HG03108 (cell line): ENCODE data around the gene ANKRD55.
"Not testable (repeated sequence)": the region's sequence is repeated elsewhere in the genome, so short reads cannot be mapped to it uniquely, and the experiment has no call there.

Experiments
- ATAC-seq: cut with Tn5 transposase; IDR thresholded peaks from one replicate; pipeline ENCODE4 v1.9.1; 2021; ENCODE audit warnings: moderate library complexity; ENCODE audit not compliant: unreplicated experiment

Gene ANKRD55

DNA sequence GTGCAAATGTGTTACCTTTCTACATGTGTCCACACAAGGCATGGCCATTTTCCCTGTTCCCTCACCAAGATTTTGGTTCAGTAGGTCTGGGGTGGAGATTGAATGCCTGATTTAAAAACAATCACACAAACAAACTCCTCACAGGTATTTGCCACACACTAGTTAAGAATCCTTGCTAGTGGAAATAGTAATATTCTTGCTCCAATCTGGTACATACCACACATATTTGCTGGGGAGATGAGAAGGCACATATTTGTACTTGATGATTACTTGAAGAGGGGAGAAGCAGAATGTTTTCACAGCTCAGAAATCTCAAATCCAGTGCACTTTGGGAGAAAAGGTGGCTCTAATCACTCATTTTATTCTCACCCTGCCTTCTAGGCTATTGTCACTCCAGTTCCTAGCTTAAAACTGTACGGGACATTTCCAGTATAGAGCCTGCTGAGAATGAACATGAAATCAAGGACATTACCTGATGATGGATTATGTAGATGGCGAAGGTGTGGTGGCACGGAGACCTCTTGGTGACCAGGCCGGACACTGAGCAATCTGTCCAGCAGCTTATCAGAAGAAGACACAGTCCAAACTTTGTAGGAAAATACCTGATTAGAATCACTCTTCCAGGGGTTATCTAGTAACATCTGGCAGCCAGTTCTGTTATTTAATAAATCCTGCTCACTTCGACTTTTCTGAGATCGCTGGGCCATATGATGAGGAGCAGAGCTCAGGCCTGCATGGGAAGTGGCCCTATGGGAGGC lies 122.3 kb downstream of the ANKRD55 start:
- no peak for ATAC-seq

DNA sequence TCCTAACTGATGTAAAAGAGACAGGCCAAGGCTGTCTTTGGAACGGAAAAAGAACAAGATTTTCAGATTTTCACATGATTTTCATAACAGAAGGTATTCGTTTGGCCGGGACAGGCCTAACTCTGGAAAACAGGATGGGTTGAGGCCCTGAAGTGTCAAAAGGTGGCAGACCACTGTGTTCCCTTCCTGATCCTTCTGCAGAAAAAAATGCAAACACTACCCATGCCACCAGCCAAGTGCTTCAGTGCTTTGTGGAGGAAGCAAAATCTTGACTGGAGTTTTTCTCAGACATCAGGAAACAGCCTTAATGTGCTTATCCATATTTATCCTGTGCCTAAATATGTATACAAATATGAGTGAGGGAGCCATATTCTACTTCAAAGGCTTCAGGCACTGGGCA lies 124.9 kb downstream of the ANKRD55 start:
- no peak for ATAC-seq

DNA sequence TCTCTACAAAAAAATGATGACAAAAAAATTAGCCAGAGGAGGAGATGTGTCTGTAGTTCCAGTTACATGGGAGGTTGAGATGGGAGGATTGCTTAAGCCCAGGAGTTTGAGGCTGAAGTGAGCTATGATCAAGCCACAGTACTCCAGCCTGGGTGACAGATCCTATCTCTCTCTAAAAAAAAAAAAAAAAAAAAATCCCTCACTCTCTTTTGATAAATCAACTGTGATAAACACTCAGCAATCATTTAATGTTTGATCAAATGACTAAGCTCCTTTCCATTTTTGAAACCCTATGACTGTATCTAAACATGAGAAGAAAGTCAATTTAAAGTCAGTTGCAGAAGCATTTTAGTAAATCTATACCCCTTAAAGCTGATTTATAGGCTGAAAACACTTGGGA lies 126.3 kb downstream of the ANKRD55 start:
- ATAC-seq: no peak

DNA sequence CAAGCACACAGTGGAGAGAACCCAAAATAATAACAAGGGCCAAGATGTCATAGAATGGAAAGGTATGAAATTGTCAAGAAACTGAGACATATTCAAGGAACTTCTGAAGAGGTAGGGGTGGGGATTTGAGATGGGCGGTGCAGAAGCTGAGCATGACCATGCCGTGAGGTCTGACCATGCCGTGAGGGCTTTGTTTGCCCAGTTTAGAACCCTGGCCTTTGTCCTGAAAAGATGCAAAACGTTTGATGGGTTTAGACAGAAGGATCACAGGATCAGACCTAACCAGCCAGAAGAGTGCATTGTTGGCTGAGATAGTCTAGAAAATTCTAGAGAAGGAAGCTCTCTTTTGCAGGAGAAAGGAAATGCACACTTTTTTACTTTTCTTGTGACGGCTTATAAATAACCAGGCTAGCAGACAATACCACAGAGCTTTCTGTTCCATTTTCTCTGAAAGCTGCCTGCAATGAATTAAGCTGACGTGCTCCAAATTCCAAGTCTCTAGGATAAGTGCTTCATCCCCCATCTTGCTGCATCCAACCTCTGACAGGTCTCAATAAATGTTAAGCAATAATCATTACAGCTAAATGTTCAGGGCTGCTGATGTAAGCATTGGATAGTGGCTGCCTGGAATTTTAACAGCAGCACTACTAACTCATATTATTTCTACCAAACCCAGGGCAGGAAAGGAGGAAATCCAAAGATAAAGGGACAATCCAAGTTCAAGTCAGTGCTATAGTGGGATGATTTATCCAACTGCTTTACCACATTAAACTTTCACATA lies 127.4 kb downstream of the ANKRD55 start:
- ATAC-seq: no peak

DNA sequence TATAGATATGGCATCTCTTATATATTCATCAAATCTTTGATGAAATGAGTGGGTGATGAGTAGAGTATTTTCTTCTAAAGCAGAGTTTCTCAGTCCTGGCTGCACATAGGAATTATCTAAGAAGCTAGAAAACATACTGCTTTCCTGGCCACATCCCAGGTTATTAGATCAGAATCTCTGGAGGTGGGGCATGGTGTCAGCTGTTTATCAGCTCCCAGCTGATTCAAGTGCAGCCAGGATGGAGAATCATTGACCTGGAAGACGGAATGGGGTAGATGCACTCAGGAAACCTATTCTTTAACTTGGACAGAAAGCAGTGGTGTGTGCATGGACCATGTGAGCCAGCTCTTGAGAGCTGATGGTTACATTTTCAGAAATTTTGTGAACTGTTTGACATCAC lies 130.2 kb downstream of the ANKRD55 start:
- ATAC-seq: no peak

DNA sequence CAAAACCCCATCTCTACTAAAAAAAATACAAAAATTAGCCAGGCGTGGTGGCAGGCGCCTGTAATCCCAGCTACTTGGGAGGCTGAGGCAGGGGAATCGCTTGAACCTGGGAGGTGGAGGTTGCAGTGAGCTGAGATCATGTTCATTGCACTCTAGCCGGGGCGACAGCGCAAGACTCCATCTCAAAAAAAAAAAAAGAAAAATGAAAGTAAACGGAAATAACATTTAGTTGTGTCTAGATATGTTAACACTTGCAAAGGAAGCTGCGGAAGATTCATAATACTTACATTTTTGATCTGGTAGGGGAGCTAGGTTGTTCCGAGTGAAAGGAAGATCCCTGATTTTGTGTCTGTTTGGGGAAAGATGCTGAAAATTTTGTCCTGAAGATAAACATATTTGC lies 130.9 kb downstream of the ANKRD55 start:
- ATAC-seq: not testable (repeated sequence)

DNA sequence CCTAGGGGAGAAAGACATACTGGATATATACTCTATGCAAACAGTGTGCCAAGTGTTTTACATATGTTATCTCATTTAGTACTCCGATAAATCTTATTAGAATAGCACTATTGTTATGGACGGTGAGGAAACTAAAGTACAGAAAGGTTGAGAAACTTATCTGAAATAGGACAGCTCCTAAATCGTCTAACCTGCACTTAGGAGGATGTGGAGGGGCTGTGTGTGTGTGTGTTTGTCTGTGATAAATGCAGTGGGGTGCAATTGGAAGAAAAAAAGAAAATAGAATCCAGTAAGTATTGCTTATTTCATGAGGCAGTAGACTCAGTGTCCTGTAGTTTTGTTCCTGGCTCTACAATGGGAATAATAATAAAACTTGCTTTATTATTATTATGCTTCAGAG lies 131.9 kb downstream of the ANKRD55 start:
- ATAC-seq: no peak

DNA sequence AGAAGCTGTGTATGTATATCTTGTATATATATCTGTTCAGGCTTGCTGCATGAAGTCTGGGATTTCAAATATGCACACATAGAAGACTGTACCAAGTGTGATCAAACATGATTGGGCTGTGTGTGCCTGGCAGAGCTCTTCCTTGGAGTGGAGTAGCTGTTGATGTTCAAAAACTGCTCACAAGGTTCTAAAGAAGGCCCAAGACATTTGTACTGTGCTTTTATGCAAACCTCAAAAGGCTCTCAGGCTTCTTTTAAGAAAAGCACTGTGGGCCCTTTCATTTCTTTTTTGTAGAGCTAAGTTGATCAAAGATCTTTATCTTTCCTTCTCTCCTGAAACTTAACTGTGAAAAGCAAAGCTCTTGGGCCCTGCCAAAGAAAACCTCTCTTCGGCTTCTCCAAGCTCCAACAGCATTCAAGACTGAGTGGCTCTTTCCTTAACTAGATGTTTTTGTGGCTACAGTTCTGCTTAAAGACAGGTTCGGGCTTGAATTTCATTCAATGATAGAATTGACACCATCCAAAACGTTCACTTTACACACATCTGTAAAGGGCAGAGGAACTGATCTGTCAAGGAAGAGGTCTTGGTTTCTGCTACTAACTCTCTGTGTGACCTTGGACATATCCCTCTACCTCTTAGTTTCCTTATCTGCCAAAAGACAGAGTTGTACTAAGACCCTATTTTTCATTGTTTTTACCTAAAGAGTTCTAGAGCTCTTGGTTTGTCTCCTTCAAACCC lies 132.5 kb downstream of the ANKRD55 start:
- ATAC-seq: no peak

DNA sequence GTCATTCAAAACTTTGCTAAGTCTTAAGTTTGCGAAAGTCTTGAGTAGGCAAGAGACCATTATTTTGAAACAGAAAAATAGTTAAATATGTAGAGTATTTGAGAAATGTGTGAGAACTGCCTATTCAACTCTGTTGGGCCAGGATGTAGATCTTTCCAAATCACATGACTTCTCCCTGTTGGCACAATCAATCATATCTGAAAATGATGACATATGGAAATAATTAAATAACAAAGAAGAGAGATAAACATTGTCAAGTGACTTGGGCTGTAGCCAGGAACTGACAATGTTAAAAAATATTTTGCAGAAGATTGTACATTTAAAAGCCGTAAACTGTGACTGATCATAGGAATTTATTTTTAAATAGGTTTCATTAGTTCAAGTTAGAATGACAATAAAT lies 133.8 kb downstream of the ANKRD55 start:
- no peak for ATAC-seq

DNA sequence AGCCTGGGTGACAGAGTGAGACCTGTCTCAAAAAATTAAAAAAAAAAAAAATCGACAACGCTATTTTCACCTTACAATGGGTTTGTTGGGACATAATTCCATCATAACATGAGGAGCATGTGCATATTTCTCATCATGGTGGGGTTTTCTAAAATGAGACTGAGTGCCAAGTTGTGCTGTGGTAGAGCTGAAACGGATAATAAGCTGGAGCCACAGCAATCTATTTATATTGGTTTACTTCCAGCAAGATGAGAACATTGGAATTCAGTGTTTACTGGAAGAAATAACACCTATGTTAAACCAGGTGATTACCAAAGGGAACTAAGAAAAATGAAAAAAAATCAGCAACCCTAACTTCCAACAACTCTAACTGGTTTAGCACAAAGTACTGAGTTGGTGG lies 136.1 kb downstream of the ANKRD55 start:
- no peak for ATAC-seq

DNA sequence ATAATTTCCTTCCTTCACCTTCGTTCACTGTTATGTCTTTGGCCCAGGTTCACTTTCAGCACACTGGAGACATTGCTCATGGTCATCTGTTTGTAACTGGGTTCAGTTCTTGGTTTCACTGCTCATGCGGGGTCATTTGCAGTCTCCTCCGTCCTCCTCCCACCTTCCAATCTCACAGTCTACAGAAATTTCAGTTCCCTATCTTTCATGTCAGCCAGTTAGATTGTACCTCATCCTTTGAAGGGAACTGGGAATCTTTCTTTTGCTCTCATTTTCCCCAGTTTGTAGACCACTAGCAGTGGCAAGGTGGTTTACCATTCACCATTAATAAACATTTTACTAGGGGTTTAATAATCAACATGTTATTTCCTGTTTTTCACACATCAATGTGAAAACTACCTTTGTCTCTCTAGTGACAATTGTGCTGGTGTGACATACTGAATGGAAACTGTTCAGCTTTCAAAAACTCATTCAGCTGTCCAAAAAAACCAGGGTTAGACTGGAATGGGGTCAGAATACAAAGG lies 137.5 kb downstream of the ANKRD55 start:
- peak; percentile 76 for ATAC-seq

DNA sequence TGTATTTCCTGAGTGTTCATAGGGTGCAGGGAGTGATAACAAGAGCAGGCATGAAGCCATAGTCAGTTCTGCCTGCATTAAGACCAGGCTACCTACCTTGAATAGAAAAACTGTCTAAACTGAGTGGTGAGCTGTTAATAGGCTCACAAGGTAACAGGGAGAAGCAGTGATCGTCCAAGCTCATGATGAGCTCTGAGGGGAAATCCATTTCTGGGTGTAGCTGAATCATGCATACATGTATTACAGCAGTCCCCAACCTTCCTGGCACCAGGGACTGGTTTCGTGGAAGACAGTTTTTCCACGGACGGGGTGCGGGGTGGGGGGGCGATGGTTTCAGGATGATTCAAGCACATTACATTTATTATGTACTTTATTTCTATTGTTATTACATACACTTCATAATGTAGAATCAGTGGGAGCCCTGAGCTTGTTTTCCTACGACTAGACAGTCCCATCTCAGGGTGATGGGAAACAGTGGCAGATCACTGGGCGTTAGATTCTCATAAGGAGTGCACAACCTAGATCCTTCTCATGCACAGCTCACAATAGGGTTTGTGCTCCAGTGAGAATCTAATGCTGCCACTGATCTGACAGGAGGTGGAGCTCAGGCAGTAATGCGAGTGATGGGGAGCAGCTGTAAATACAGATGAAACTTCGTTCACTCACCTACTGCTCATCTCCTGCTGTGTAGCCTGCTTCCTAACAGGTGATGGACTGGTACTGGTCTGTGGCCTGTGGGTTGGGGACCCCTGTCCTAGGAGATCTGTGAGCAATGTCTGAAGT lies 138.4 kb downstream of the ANKRD55 start:
- ATAC-seq: peak; percentile 42

DNA sequence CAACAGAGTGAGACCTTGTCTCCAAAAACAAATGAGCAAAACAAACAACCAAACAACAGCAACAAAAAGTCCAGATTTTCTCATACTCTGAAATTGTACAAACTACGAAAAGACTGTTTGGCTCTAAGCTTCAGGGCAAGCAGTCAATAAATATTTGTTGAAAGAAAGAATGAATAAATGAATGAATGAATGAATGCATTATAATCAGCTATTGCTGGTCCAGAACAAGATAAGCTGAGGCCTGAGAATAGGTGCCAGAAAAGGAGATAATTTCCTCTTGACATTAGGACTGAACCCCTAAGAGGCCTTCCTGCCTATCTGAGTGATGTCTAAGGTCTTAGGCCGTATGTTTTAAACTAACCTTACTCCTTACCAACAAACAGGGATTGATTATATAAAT lies 139.2 kb downstream of the ANKRD55 start:
- no peak for ATAC-seq

DNA sequence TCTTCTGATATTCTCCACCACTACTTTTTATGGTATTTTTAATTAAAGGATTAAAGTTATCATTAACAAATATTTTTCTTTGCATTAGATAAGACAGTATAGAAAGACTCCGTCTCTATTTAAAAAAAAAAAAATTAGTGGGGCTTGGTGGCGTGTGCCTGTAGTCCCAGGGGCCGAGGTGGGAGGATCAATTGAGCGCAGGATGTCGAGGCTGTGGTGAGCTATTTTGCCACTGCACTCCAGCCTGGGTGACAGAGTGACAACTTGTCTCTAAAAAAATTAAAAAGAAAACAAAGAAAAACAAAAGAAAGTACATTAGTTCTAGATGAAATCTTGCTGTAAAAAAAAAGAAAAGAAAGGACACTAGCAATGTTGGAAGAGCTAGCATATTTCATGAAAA lies 141.0 kb downstream of the ANKRD55 start:
- no peak for ATAC-seq

DNA sequence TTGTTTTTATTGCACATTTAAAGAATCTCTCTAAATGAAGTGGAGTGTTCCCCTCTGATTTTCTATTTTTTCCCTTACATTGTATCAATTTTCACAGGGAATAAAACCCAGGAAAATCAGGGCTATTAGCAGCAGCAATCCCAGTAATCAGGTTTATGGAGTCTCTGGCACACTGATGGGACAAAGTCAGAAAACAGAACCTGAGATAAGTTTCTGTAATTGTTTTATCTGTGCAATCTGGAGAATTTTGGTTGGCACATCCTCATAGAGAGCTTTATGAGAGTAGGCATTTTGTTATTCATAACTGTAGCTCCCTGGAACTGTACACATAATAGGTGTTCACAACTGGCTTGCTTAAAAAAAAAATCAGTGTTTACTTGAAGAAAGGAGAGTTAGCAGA lies 141.5 kb downstream of the ANKRD55 start:
- no peak for ATAC-seq

DNA sequence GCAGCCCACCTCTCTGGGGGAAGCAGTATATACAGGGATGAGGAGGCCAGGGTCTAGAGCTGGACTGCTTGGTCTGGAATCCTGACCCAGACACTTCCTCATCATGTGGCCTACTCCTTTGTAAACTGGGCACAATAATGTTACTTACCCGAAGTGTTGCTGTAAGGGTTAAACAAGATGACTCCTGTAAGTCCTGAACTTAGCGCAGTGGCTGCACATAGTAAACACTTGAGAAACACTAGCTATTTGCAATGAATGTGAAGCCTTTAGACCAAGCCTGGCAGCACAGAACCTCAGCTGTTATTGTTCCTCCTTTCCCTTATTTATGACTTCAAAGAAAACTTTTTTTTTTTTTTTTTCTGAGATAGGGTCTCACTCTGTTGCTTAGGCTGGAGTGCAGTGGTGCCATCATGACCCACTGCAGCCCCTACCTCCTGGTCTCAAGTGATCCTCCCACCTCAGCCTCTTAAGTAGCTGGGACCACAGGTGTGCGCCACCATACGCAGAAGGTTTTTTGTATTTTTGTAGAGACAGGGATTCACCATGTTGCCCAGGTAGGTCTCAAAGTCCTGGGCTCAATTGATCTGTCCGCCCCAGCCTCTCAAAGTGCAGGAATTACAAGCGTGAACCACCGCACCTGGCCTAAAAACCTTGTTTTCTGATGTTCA lies 142.2 kb downstream of the ANKRD55 start:
- ATAC-seq: no peak

DNA sequence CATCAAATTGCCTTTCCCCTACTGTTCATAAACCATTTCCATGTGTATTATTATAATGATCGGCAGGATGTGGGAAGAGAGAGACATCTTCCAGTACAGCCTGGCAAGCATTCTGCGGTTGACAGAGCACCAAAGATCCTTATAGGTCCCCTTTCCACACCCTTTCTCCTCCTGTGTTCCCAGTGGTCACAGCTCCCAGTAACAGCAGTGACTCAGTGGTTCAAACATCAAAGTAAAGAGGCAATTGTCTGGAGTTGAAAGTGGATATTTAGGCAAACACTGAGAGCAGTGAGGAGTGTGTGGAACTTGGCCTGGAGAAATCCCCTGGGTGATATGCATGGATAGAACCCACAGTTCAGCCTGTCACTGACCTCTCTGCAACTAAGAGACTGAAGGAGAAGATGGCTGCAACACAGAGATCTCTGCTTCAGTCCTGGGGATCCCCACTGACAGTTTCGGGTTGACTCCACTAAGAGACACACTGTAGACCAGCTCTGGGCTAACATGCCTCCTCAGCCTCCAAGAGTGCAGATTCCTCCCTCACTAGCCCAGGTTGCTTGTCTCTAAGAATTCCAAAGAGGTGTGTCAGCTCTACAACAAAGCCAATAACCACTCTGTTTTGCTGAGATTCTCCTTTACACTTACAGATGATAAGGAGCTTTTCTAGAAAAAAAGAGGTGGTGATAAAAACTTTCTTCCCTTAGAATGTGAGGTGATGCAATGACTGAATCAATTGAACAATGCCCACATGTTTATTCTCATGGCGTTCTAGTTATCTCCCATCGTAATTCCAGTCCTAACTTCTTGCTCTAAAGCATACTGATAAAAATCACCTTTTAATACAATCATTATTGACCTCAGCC lies 143.9 kb downstream of the ANKRD55 start:
- peak; percentile 85 for ATAC-seq

DNA sequence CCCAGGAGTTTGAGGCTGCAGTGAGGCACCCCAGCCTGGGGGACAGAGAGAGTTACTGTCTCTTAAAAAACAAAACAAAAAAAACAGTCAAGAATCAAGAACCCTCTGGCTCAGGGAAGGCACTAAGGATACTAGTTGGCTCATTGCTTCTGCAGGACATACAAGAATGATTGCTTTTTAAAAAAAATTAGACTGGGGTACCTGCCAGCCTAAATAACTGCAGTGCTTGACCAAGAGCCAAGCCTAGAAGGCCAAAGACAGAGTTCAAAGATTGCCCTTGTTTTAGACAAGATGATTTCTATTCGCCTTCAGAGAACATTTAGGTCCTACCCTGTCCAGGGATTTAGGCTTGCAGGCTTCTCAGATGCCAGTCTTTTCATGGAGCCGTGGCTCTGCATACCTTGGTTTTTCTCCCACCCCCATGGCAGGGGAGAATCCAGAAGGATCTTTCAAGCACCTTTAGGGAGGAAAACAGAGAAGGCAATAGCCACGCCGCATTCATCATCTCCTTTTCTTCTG lies 144.6 kb downstream of the ANKRD55 start:
- ATAC-seq: no peak

DNA sequence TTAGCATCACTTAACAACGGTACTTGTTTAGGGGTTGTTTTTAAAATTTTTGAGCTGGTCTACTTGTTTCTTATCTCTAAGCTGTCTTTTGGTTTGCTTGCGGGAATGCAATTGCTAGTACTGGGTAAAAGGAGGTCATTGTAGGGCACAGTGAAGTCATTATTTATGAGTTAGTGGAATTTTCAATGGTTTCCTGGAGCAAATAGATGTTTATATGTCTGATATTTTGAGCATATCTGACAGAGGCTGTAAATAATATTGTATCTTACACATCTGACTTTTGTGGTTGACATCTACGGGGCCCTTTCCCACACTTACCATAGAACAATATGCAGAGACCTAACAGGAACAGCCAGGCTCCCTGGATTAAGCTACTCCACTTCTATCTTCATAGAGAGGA lies 147.9 kb downstream of the ANKRD55 start:
- no peak for ATAC-seq
